ENCODE results near the gene NPPA. TPM values are rescaled to one million over a fixed set of nuclear protein-coding genes. Genes with fewer than 3 reads are reported as not detected.
"Not testable (repeated sequence)": the region's sequence is repeated elsewhere in the genome, so short reads cannot be mapped to it uniquely, and the experiment has no call there.

NPPA gene
- total RNA-seq (not detected), polyA plus RNA-seq (not detected)

- Histone ChIP-seq H3K4me3 (ENCODE audit: low read depth, low read length) (no peak within 1 kb of the TSS), H3K27me3 (ENCODE audit: control insufficient read depth, insufficient read depth, low read length) (no peaks in the 10 kb centered on the region), H3K4me1 (ENCODE audit: control insufficient read depth, insufficient read depth, low read length, poor library complexity, severe bottlenecking) (no peaks in the 10 kb centered on the region), H3K27ac (ENCODE audit: insufficient read depth, low read length, poor library complexity, severe bottlenecking) (no peak within 1 kb of the TSS), H3K9me3 (ENCODE audit: control insufficient read depth in 2 of 2, low read length in 2 of 2) (no peaks in the 10 kb centered on the region), H3K36me3 (ENCODE audit: control insufficient read depth, insufficient read depth, low read length) (peaks cover 3% of the 10 kb centered on the region)
- peaks cover 8% of the 10 kb centered on the region for H3K36me3 Mint-ChIP-seq
- peaks cover 0 to 5% (median 2%) of the 10 kb centered on the region in 4 donors for H3K4me1 Mint-ChIP-seq
- no peak for ATAC-seq (ENCODE audit: low read depth in 2 of 2)
- peaks cover 4% of the 10 kb centered on the region for H3K27me3 Mint-ChIP-seq
- peaks cover 0 to 3% (median 0%) of the 10 kb centered on the region in 7 donors for H3K9me3 Mint-ChIP-seq
- no peak for DNase-seq
- H3K4me3 Mint-ChIP-seq, result no peak within 1 kb of the TSS
- no peak within 1 kb of the TSS for H3K27ac Mint-ChIP-seq
Measured at GRCh38 chr1:11847667-11848372, at the start of gene NPPA. Gene NPPA (minus strand): TSS chr1:11847783. CDS start chr1:11847684, 99 bp downstream.

DNA sequence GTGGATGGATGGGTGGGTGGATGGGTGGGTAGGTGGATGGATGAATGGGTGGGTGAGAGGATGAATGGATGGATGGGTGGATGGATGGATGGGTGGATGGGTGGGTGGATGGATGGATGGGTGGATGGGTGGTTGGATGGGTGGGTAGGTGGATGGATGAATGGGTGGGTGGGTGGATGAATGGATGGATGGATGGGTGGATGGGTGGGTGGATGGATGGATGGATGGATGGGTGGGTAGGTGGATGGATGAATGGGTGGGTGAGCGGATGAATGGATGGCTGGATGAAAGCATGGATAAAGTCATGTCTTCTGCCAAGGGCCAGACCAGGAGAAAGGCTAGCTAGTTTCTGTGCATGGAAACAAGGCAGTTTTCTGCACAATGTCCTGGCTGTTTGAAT is 46.9 kb upstream of the NPPA start:
- not testable (repeated sequence) for H3K9me3 ChIP-seq (ENCODE audit: control insufficient read depth in 2 of 2, low read length in 2 of 2); H3K27ac Mint-ChIP-seq; H3K27me3 ChIP-seq (ENCODE audit: control insufficient read depth, insufficient read depth, low read length); H3K4me1 Mint-ChIP-seq; H3K4me3 Mint-ChIP-seq; H3K36me3 Mint-ChIP-seq; ATAC-seq (ENCODE audit: low read depth in 2 of 2); H3K9me3 Mint-ChIP-seq; H3K36me3 ChIP-seq (ENCODE audit: control insufficient read depth, insufficient read depth, low read length); DNase-seq; H3K4me1 ChIP-seq (ENCODE audit: control insufficient read depth, insufficient read depth, low read length, poor library complexity, severe bottlenecking); H3K27ac ChIP-seq (ENCODE audit: insufficient read depth, low read length, poor library complexity, severe bottlenecking); H3K4me3 ChIP-seq (ENCODE audit: low read depth, low read length)
- peaks cover 39% of the 10 kb centered on the region for H3K27me3 Mint-ChIP-seq

DNA sequence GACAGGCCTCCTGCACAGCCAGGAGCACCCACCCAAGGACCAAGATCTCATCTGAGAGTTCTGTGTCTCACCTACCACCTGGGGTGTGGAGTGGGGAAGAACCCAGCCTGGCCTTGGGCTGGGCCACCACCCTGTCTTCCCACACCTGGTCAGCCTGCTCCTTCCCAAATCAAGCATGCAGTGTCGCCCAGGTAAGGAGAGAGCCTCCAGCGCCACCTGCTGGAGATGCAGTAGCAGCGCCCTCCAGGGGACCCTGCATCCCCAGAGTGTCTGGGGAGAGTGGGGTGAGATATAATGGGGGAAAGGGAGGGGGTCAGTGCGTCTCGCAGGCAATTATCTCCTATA is 46.3 kb upstream of the NPPA start:
- H3K9me3 Mint-ChIP-seq, result no peaks in the 10 kb centered on the region
- H3K36me3 ChIP-seq (ENCODE audit: control insufficient read depth, insufficient read depth, low read length), result no peaks in the 10 kb centered on the region
- H3K27ac Mint-ChIP-seq, result no peak overlapping the region
- peak overlapping the region in 1 of 4 donors; percentile 8 for H3K4me3 Mint-ChIP-seq
- no peaks in the 10 kb centered on the region for H3K36me3 Mint-ChIP-seq
- peaks cover 33% of the 10 kb centered on the region for H3K27me3 Mint-ChIP-seq
- DNase-seq (peak; percentile 45 to 58 (median 54)), ATAC-seq (ENCODE audit: low read depth in 2 of 2) (peak; percentile 75 to 76)
- no peaks in the 10 kb centered on the region for H3K9me3 ChIP-seq (ENCODE audit: control insufficient read depth in 2 of 2, low read length in 2 of 2)
- H3K4me1 ChIP-seq (ENCODE audit: control insufficient read depth, insufficient read depth, low read length, poor library complexity, severe bottlenecking), result no peaks in the 10 kb centered on the region
- H3K4me1 Mint-ChIP-seq, result peaks cover 0 to 5% (median 2%) of the 10 kb centered on the region in 4 donors
- H3K27me3 ChIP-seq (ENCODE audit: control insufficient read depth, insufficient read depth, low read length), result peaks cover 7% of the 10 kb centered on the region
- H3K27ac ChIP-seq (ENCODE audit: insufficient read depth, low read length, poor library complexity, severe bottlenecking), result no peak overlapping the region
- H3K4me3 ChIP-seq (ENCODE audit: low read depth, low read length), result no peak overlapping the region

DNA sequence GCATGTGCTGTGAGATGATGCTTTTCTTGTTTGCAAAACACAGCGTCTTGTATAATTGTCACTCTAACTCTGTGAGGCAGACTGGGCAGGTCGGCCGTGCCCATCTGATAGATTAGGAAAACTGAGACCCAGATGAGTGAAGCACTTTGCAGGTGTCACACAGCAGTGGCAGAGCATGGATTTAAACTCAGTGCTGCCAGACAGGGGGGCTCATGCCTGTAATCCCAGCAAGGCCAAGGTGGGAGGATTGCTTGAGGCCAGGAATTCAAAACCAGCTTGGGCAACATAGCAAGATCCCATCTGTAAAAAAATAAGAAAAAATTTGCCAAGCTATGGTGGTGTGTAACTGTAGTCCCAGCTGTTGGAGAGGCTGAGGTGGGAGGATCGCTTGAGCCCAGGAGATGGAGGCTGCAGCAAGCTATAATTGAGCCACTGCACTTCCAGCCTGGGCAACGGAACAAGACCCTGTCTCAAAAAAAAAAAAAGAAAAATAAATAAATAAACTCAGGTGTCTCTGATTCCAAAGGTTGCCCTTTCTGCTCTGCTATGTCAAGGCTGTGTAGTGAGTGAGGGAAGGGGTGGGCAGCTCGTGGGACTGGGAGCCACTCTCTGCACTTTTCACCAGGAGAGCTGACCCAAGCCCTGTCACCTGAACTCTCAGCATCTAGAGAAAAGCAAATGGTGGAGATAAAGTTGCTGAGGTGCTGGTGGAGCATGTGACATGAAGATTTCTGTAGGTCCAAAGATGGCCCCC is 44.0 kb upstream of the NPPA start:
- no peaks in the 10 kb centered on the region for H3K27me3 ChIP-seq (ENCODE audit: control insufficient read depth, insufficient read depth, low read length)
- no peak overlapping the region for H3K27ac ChIP-seq (ENCODE audit: insufficient read depth, low read length, poor library complexity, severe bottlenecking)
- Mint-ChIP-seq H3K4me3 (no peak overlapping the region), H3K36me3 (no peaks in the 10 kb centered on the region), H3K27me3 (peaks cover 14% of the 10 kb centered on the region), H3K4me1 (peaks cover 0 to 3% (median 0%) of the 10 kb centered on the region in 4 donors), H3K9me3 (no peaks in the 10 kb centered on the region), H3K27ac (no peak overlapping the region)
- no peaks in the 10 kb centered on the region for H3K9me3 ChIP-seq (ENCODE audit: control insufficient read depth in 2 of 2, low read length in 2 of 2)
- H3K4me3 ChIP-seq (ENCODE audit: low read depth, low read length), result no peak overlapping the region
- ATAC-seq (ENCODE audit: low read depth in 2 of 2), result no peak
- DNase-seq, result no peak
- no peaks in the 10 kb centered on the region for H3K4me1 ChIP-seq (ENCODE audit: control insufficient read depth, insufficient read depth, low read length, poor library complexity, severe bottlenecking)
- H3K36me3 ChIP-seq (ENCODE audit: control insufficient read depth, insufficient read depth, low read length), result no peaks in the 10 kb centered on the region

- no peaks in the 10 kb centered on the region for H3K27me3 ChIP-seq (ENCODE audit: control insufficient read depth, insufficient read depth, low read length)
- no peaks in the 10 kb centered on the region for H3K4me1 ChIP-seq (ENCODE audit: control insufficient read depth, insufficient read depth, low read length, poor library complexity, severe bottlenecking)
- Mint-ChIP-seq H3K27me3 (peaks cover 12% of the 10 kb centered on the region), H3K36me3 (no peaks in the 10 kb centered on the region), H3K4me1 (peaks cover 0 to under 1% (median 0%) of the 10 kb centered on the region in 4 donors), H3K27ac (no peak overlapping the region), H3K4me3 (no peak overlapping the region), H3K9me3 (no peaks in the 10 kb centered on the region)
- H3K27ac ChIP-seq (ENCODE audit: insufficient read depth, low read length, poor library complexity, severe bottlenecking), result no peak overlapping the region
- DNase-seq (no peak), ATAC-seq (ENCODE audit: low read depth in 2 of 2) (no peak)
- no peaks in the 10 kb centered on the region for H3K36me3 ChIP-seq (ENCODE audit: control insufficient read depth, insufficient read depth, low read length)
- H3K9me3 ChIP-seq (ENCODE audit: control insufficient read depth in 2 of 2, low read length in 2 of 2), result no peaks in the 10 kb centered on the region
- H3K4me3 ChIP-seq (ENCODE audit: low read depth, low read length), result no peak overlapping the region
Measured at GRCh38 chr1:11888877-11889208, 41.3 kb upstream of the NPPA start.

DNA sequence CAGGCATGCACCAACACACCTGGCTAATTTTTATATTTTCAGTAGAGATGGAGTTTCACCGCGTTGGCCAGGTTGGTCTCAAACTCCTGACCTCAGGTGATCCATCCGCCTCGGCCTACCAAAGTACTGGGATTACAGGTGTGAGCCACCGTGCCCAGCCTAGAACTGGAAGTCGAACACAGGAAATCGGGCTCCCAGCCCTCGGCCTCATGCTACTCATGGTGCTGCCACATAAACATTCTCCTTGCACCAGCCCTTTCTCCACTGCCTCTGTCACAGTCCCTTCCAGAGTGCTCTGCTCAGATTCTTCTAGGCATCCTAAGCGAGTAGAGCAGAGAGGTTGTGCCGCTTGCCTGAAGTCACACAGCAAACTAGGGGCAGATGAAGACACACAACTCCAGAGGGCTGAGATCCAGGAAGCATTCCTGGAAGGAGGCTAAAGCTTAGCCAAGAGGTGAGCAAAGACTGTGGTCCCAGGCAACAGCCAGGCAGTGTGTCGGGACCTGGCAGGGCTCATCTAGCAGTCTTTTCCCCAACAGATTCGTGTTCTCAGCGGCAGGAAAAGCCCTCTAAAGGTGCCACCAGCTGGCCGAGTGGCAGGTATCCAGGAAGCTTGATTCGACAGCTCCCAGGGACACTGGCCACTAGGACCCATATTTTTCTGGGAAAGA is 40.8 kb upstream of the NPPA start:
- no peak overlapping the region for H3K27ac ChIP-seq (ENCODE audit: insufficient read depth, low read length, poor library complexity, severe bottlenecking)
- no peaks in the 10 kb centered on the region for H3K27me3 ChIP-seq (ENCODE audit: control insufficient read depth, insufficient read depth, low read length)
- no peak overlapping the region for H3K4me3 ChIP-seq (ENCODE audit: low read depth, low read length)
- no peaks in the 10 kb centered on the region for H3K4me1 Mint-ChIP-seq
- no peaks in the 10 kb centered on the region for H3K4me1 ChIP-seq (ENCODE audit: control insufficient read depth, insufficient read depth, low read length, poor library complexity, severe bottlenecking)
- DNase-seq, result no peak
- H3K27me3 Mint-ChIP-seq, result peaks cover 7% of the 10 kb centered on the region
- no peaks in the 10 kb centered on the region for H3K9me3 Mint-ChIP-seq
- H3K4me3 Mint-ChIP-seq, result no peak overlapping the region
- no peaks in the 10 kb centered on the region for H3K36me3 ChIP-seq (ENCODE audit: control insufficient read depth, insufficient read depth, low read length)
- no peak overlapping the region for H3K27ac Mint-ChIP-seq
- no peak for ATAC-seq (ENCODE audit: low read depth in 2 of 2)
- H3K36me3 Mint-ChIP-seq, result no peaks in the 10 kb centered on the region
- H3K9me3 ChIP-seq (ENCODE audit: control insufficient read depth in 2 of 2, low read length in 2 of 2), result no peaks in the 10 kb centered on the region

DNA sequence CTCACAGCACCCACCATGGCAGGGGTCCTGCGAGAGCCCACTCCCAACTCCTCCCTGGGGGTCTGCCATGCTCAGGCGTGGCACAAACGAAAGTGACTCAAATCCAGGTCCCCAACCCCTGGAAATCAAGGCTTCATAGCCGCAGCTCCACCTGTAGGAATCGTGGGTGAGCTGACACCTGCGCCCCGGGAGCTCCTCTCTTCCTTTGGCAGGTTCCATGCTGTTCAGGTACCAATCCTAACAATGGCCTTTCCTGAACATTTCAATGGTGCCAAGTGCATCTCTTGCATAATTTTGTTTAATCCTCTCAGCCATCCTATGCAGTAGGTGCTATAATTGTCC is 40.1 kb upstream of the NPPA start:
- no peaks in the 10 kb centered on the region for H3K36me3 Mint-ChIP-seq
- H3K4me1 Mint-ChIP-seq, result no peaks in the 10 kb centered on the region
- no peaks in the 10 kb centered on the region for H3K27me3 ChIP-seq (ENCODE audit: control insufficient read depth, insufficient read depth, low read length)
- no peaks in the 10 kb centered on the region for H3K9me3 Mint-ChIP-seq
- no peak for ATAC-seq (ENCODE audit: low read depth in 2 of 2)
- no peak overlapping the region for H3K27ac ChIP-seq (ENCODE audit: insufficient read depth, low read length, poor library complexity, severe bottlenecking)
- H3K4me3 Mint-ChIP-seq, result no peak overlapping the region
- no peaks in the 10 kb centered on the region for H3K9me3 ChIP-seq (ENCODE audit: control insufficient read depth in 2 of 2, low read length in 2 of 2)
- H3K4me1 ChIP-seq (ENCODE audit: control insufficient read depth, insufficient read depth, low read length, poor library complexity, severe bottlenecking), result no peaks in the 10 kb centered on the region
- no peak overlapping the region for H3K4me3 ChIP-seq (ENCODE audit: low read depth, low read length)
- no peaks in the 10 kb centered on the region for H3K36me3 ChIP-seq (ENCODE audit: control insufficient read depth, insufficient read depth, low read length)
- no peak overlapping the region for H3K27ac Mint-ChIP-seq
- DNase-seq, result no peak
- peaks cover 5% of the 10 kb centered on the region for H3K27me3 Mint-ChIP-seq

Measured in CD4-positive, CD25-positive, alpha-beta regulatory T cell (primary cell).